KMS-11 (cell line): Measurements from ENCODE around the gene RFPL1.
A peak's percentile ranks its signal among the peaks of the same experiment; 100 is the strongest.

Source experiments
- H2AFZ ChIP-seq: fragments of 200-600 bp; sonication (generic); 2 replicates; pipeline ENCODE4 v1.6.1; 2016; ENCODE audit warnings: antibody characterized with exemption, mixed run types, low read depth
- H3K27ac ChIP-seq: fragments of 200-600 bp; sonication (generic); 2 replicates; pipeline ENCODE4 v1.6.1; 2016; ENCODE audit warnings: mild to moderate bottlenecking, mixed run types
- H3K27me3 ChIP-seq: fragments of 200-600 bp; sonication (generic); 2 replicates; pipeline ENCODE4 v1.6.1; 2017; ENCODE audit warnings: mild to moderate bottlenecking, low read depth, mixed run types, moderate library complexity; ENCODE audit not compliant: insufficient read depth
- H3K36me3 ChIP-seq: fragments of 200-600 bp; sonication (generic); 2 replicates; pipeline ENCODE4 v1.6.1; 2017; ENCODE audit warnings: mild to moderate bottlenecking, mixed run types; ENCODE audit not compliant: insufficient read depth
- H3K4me1 ChIP-seq: fragments of 200-600 bp; sonication (generic); 2 replicates; pipeline ENCODE4 v1.6.1; 2016; ENCODE audit warnings: mild to moderate bottlenecking, low read depth, mixed run types; ENCODE audit not compliant: poor library complexity, severe bottlenecking
- H3K4me2 ChIP-seq: fragments of 200-600 bp; sonication (generic); 2 replicates; pipeline ENCODE4 v1.7.0; 2016; ENCODE audit warnings: mild to moderate bottlenecking, mixed run types
- H3K4me3 ChIP-seq: fragments of 200-600 bp; sonication (generic); IDR thresholded peaks from 2 replicates; pipeline ENCODE4 v1.6.1; 2017; ENCODE audit warnings: low read depth, low read length, mixed read lengths; ENCODE audit not compliant: insufficient read depth
- H3K79me2 ChIP-seq: fragments of 200-600 bp; sonication (generic); 2 replicates; pipeline ENCODE4 v1.6.1; 2016; ENCODE audit warnings: low read depth, mixed run types; ENCODE audit not compliant: insufficient read depth
- H3K9ac ChIP-seq: fragments of 200-600 bp; sonication (generic); 2 replicates; pipeline ENCODE4 v1.6.1; 2016; ENCODE audit warnings: mild to moderate bottlenecking, mixed run types
- H4K20me1 ChIP-seq: fragments of 200-600 bp; sonication (generic); 2 replicates; pipeline ENCODE4 v1.6.1; 2016; ENCODE audit warnings: mild to moderate bottlenecking, mixed run types; ENCODE audit not compliant: insufficient read depth
- TF ChIP-seq, protein P1 (sequence below): fragments of 200-600 bp; sonication (generic); conservative IDR thresholded peaks from 2 replicates; pipeline ENCODE4 v1.6.1; 2017; ENCODE audit warnings: low read depth, mild to moderate bottlenecking, antibody characterized with exemption, low read length, moderate library complexity, mixed read lengths

RFPL1 gene

DNA sequence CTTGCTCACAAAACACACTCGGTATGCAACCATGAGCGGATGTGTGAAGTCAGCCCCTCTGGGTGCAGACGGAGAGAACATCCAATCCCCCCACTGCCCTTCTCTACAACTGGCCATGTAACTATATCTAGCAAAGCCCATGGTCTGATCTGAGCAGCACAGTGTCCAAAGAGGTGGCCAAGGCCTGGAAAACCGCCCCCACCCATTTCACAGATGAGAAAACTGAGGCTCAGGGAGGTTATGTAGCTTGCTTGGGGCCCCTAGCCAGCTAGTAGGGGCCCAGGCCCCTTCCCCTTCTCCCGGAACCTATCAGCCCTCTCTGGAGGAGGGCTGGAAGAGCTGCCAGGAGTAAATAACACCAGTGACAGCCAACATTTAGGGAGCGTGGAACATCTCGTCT is 26.2 kb downstream of the RFPL1 start:
- no peaks in the 10 kb centered on the region for H4K20me1 ChIP-seq
- H3K79me2 ChIP-seq: no peaks in the 10 kb centered on the region
- H3K9ac ChIP-seq: no peak overlapping the region
- H3K4me1 ChIP-seq: no peaks in the 10 kb centered on the region
- H3K27ac ChIP-seq: no peak overlapping the region
- no peaks in the 10 kb centered on the region for H3K36me3 ChIP-seq
- H3K4me2 ChIP-seq: no peak overlapping the region
- TF ChIP-seq, protein P1, sequence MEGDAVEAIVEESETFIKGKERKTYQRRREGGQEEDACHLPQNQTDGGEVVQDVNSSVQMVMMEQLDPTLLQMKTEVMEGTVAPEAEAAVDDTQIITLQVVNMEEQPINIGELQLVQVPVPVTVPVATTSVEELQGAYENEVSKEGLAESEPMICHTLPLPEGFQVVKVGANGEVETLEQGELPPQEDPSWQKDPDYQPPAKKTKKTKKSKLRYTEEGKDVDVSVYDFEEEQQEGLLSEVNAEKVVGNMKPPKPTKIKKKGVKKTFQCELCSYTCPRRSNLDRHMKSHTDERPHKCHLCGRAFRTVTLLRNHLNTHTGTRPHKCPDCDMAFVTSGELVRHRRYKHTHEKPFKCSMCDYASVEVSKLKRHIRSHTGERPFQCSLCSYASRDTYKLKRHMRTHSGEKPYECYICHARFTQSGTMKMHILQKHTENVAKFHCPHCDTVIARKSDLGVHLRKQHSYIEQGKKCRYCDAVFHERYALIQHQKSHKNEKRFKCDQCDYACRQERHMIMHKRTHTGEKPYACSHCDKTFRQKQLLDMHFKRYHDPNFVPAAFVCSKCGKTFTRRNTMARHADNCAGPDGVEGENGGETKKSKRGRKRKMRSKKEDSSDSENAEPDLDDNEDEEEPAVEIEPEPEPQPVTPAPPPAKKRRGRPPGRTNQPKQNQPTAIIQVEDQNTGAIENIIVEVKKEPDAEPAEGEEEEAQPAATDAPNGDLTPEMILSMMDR: no peak
- no peak overlapping the region for H3K4me3 ChIP-seq
- no peak overlapping the region for H2AFZ ChIP-seq
- no peaks in the 10 kb centered on the region; the same call in 1 of the 2 replicates for H3K27me3 ChIP-seq

- TF ChIP-seq, protein P1: no peak
Observed at GRCh38 chr22:29469755-29470154, 31.4 kb downstream of the RFPL1 start.

DNA sequence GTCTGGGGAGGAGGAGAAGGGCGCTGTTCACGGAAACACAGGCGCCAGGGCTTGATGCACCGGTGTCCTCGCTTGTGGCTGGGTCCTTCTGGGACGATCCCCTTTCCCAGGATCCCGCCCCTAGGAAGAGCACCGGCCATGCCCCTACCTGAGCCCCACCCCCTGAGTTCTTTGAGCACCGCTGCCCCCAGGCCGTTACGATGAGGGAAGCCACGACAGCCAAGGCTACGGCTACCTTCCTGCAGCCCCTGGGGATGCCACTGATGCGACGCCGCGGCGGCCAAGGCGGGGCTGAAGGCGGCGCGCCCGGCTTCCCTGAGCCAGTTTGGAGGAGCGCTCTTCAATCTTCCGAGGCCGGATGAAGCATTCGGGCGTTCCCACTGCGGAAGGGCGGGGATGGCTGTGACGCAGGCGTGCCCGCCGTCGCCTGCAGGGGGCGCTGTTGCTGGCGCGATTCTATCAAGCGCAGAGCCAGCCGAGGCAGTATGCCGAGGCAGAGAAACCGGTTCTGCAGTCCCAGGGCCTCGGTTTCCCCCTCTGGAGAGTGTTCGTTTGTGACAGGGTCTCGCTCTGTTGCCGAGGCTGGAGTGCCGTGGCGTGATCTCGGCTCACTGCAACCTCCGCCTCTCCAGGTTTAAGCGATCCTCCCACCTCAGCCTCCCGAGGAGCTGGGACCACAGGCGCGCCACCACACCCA is 31.9 kb downstream of the RFPL1 start:
- TF ChIP-seq, protein P1: peak; percentile 56; the same call in 1 of the 2 replicates
- no peaks in the 10 kb centered on the region for H3K79me2 ChIP-seq
- H3K9ac ChIP-seq: no peak overlapping the region
- H3K36me3 ChIP-seq: no peaks in the 10 kb centered on the region
- no peaks in the 10 kb centered on the region for H4K20me1 ChIP-seq
- no peak overlapping the region for H3K27ac ChIP-seq
- H3K4me2 ChIP-seq: no peak overlapping the region
- peaks cover 1% of the 10 kb centered on the region; the same call in 1 of the 2 replicates for H3K27me3 ChIP-seq
- no peak overlapping the region for H2AFZ ChIP-seq
- no peaks in the 10 kb centered on the region for H3K4me1 ChIP-seq
- H3K4me3 ChIP-seq: no peak overlapping the region

More at GRCh38 chr22:29469755-29470154, 31.4 kb downstream of the RFPL1 start:
- Histone ChIP-seq H3K27me3 (no peaks in the 10 kb centered on the region; the same call in 1 of the 2 replicates), H3K4me3 (no peak overlapping the region), H2AFZ (no peak overlapping the region), H3K9ac (no peak overlapping the region), H3K4me2 (no peak overlapping the region), H4K20me1 (no peaks in the 10 kb centered on the region), H3K27ac (no peak overlapping the region), H3K36me3 (no peaks in the 10 kb centered on the region), H3K4me1 (no peaks in the 10 kb centered on the region), H3K79me2 (no peaks in the 10 kb centered on the region)

DNA sequence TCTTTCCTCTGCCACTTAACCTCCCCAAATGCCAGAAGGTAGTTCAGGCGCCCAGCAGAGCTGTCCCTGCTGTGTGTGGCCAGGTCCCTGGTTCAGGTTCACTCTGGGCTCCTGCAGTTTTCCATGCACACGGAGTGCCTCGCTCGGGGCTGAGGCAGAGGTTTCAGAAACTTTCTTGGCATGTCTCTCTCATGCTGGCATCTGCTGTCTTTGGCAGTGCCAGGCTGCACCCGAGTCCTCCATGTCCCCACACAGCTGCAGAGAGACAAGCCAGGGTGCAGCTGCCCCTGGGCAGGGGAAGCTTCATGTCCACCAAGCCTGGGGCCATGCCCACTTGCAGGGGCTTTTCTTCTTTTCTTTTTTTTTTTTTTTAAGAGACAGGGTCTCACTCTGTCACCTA is 34.6 kb downstream of the RFPL1 start:
- TF ChIP-seq, protein P1: no peak
- H3K9ac ChIP-seq: no peak overlapping the region
- no peaks in the 10 kb centered on the region for H3K79me2 ChIP-seq
- H2AFZ ChIP-seq: no peak overlapping the region
- H3K4me2 ChIP-seq: no peak overlapping the region
- peaks cover 11% of the 10 kb centered on the region for H3K27me3 ChIP-seq
- H3K27ac ChIP-seq: no peak overlapping the region
- no peaks in the 10 kb centered on the region for H3K36me3 ChIP-seq
- H4K20me1 ChIP-seq: no peaks in the 10 kb centered on the region
- H3K4me3 ChIP-seq: no peak overlapping the region
- no peaks in the 10 kb centered on the region for H3K4me1 ChIP-seq
